ENCODE measurements around the gene YWHAB.
A peak's percentile ranks its signal among the peaks of the same experiment; 100 is the strongest.

Gene YWHAB

DNA sequence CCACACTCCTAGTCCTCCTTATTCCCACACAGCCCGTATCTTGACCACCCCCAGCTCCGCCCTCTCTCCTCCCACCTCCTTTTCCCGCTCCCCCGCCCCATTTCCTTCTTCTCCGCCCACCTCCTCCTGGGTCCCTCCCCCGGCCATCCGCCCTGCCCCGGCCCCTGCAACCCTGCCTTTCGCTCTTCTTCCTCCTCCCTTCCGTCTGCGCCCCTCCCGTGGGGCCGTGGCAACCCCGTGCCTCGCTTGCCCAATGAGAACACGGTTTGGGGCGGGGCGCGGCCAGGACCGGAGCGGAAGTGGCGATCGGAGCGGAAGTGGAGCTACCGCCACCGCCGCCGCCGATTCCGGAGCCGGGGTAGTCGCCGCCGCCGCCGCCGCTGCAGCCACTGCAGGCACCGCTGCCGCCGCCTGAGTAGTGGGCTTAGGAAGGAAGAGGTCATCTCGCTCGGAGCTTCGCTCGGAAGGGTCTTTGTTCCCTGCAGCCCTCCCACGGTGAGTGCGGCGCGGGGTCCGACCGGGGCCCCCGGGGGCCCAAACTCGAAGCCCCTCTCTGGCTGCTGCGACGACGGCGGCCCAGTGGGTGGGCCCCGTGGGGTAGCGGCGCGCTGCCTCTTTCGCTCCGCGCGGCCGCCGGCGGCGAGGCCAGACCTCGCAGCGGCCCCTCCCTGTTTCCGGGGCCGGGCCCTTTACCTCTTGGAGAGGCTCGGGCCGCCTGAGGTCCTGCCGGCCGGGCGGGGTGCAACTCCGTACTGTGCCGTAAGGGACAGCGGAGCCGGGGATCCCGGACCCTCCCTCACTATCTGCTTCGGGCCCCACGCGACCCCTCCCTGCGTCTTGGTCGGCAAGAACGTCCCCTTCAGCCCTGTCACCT lies at the start of gene YWHAB:
Gene YWHAB (plus strand): TSS at position 314 of the 874 bp plus-strand sequence. CDS start 15,829 bp downstream, outside the sequence.
- Histone ChIP-seq H3K4me1 (ENCODE audit: control insufficient read depth, insufficient read depth, low read length) (peaks cover 19% of the 10 kb centered on the region), H3K9me3 (ENCODE audit: control insufficient read depth, insufficient read depth, low read depth, low read length) (no peaks in the 10 kb centered on the region), H3K27me3 (ENCODE audit: control insufficient read depth, insufficient read depth, low read length) (no peaks in the 10 kb centered on the region; the same call in 1 of the 2 replicates), H3K27ac (ENCODE audit: low read depth, low read length) (peak within 1 kb of the TSS; percentile 98), H3K36me3 (ENCODE audit: control insufficient read depth, insufficient read depth, low read length) (peaks cover 13% of the 10 kb centered on the region), H3K4me3 (ENCODE audit: low read depth, low read length) (peak within 1 kb of the TSS; percentile 98), H3K9ac (ENCODE audit: low read length) (peak within 1 kb of the TSS; percentile 98)

DNA sequence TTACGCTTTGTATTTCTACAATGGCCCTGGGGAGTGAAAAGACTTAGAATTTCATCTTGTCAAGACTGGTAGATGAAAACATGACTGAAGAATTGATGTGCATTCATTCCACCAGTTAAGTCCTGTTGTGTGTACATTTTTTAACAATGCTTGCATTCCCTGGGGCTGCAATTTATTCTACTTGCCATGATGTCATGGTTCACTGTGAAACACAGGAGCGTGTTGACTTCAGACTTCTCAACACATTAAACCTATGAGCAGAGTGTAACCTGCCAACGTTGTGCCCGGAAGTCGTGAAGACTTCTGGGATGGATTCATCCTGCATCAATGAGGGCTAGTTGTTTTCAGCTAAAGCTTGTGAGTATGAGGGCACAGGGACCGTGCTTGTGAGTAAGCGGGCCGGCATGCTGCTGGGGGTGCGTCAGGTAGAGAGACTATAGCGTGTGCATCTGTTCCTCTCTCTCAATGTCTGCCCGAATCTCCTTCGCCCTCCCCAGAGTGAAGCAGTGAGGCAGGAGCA lies 48.8 kb upstream of the YWHAB start:
- Histone ChIP-seq H3K36me3 (ENCODE audit: control insufficient read depth, insufficient read depth, low read length) (no peaks in the 10 kb centered on the region), H3K27ac (ENCODE audit: low read depth, low read length) (no peak overlapping the region), H3K9me3 (ENCODE audit: control insufficient read depth, insufficient read depth, low read depth, low read length) (0 out of 2 replicates have a peak, but pooled peaks cover 4% of the 10 kb centered on the region), H3K4me1 (ENCODE audit: control insufficient read depth, insufficient read depth, low read length) (peaks cover 4% of the 10 kb centered on the region; the same call in 1 of the 2 replicates), H3K9ac (ENCODE audit: low read length) (no peak overlapping the region), H3K4me3 (ENCODE audit: low read depth, low read length) (no peak overlapping the region), H3K27me3 (ENCODE audit: control insufficient read depth, insufficient read depth, low read length) (no peaks in the 10 kb centered on the region)

DNA sequence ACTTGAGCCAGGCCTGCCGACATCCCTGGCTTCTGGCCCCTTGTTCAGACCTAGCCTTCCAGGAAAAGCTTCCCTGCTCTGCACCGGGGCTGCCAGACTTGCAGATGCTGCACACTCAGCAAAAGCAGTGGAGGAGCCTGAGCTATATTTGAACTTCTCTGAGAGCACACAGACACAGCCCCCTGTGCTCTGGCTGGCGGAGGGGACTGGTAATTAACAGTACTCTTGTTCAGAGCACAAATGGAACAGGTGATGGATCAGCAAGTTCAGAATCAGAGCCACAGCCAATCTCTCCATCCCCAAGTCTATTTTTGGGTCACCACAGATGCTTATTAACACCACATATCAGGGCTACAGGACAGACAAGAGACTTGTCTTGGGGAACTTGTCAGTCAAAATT lies 47.6 kb upstream of the YWHAB start:
- H3K36me3 ChIP-seq (ENCODE audit: control insufficient read depth, insufficient read depth, low read length) = no peaks in the 10 kb centered on the region
- H3K9ac ChIP-seq (ENCODE audit: low read length) = no peak overlapping the region
- no peak overlapping the region for H3K4me3 ChIP-seq (ENCODE audit: low read depth, low read length)
- no peaks in the 10 kb centered on the region for H3K27me3 ChIP-seq (ENCODE audit: control insufficient read depth, insufficient read depth, low read length)
- H3K9me3 ChIP-seq (ENCODE audit: control insufficient read depth, insufficient read depth, low read depth, low read length) = 0 out of 2 replicates have a peak, but pooled peaks cover 4% of the 10 kb centered on the region
- no peak overlapping the region for H3K27ac ChIP-seq (ENCODE audit: low read depth, low read length)
- H3K4me1 ChIP-seq (ENCODE audit: control insufficient read depth, insufficient read depth, low read length) = peaks cover 4% of the 10 kb centered on the region; the same call in 1 of the 2 replicates

DNA sequence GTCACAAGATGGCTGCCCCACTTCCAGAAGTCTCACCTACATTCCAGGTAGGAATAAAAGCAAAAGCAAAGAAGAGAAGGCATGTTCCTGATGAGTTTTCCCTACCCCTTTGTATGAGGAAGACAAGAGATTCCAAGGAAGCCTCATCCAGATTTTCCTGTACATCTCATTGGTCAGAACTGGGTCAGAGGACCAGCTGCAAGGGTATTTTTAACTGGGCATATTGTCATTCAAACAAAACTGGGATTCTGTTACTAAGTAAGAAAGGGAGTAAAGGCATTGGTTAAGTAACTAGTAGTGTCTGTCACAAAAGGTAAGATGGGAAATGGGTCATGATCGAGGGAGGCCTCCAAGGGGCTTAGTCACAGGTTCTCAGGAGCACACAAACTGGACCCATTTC lies 47.0 kb upstream of the YWHAB start:
- Histone ChIP-seq H3K4me1 (ENCODE audit: control insufficient read depth, insufficient read depth, low read length) (peaks cover 4% of the 10 kb centered on the region; the same call in 1 of the 2 replicates), H3K27ac (ENCODE audit: low read depth, low read length) (no peak overlapping the region), H3K27me3 (ENCODE audit: control insufficient read depth, insufficient read depth, low read length) (no peaks in the 10 kb centered on the region), H3K4me3 (ENCODE audit: low read depth, low read length) (no peak overlapping the region), H3K9ac (ENCODE audit: low read length) (no peak overlapping the region), H3K36me3 (ENCODE audit: control insufficient read depth, insufficient read depth, low read length) (no peaks in the 10 kb centered on the region), H3K9me3 (ENCODE audit: control insufficient read depth, insufficient read depth, low read depth, low read length) (0 out of 2 replicates have a peak, but pooled peaks cover 4% of the 10 kb centered on the region)

DNA sequence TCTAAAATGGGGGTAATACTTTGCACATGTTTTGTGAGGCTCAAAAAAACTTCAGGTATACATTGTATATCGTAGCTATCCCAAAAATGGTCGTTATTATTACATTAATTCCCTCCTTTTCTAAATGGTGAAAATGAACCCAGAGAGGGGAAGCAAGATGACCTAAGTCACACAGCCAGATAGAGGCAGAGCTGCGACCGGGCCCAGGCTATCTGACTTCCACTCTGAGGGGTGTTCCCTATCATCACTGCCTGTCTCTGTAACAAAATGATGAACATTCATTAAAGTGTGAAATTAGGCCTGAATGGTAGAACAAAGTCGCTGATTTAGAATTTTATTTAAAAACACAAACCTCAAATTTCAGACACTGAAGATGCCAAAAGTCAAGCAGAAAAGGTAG lies 46.0 kb upstream of the YWHAB start:
- Histone ChIP-seq H3K9me3 (ENCODE audit: control insufficient read depth, insufficient read depth, low read depth, low read length) (0 out of 2 replicates have a peak, but pooled peaks cover 4% of the 10 kb centered on the region), H3K27me3 (ENCODE audit: control insufficient read depth, insufficient read depth, low read length) (no peaks in the 10 kb centered on the region), H3K27ac (ENCODE audit: low read depth, low read length) (no peak overlapping the region), H3K4me1 (ENCODE audit: control insufficient read depth, insufficient read depth, low read length) (peaks cover 4% of the 10 kb centered on the region; the same call in 1 of the 2 replicates), H3K9ac (ENCODE audit: low read length) (no peak overlapping the region), H3K4me3 (ENCODE audit: low read depth, low read length) (no peak overlapping the region), H3K36me3 (ENCODE audit: control insufficient read depth, insufficient read depth, low read length) (no peaks in the 10 kb centered on the region)

DNA sequence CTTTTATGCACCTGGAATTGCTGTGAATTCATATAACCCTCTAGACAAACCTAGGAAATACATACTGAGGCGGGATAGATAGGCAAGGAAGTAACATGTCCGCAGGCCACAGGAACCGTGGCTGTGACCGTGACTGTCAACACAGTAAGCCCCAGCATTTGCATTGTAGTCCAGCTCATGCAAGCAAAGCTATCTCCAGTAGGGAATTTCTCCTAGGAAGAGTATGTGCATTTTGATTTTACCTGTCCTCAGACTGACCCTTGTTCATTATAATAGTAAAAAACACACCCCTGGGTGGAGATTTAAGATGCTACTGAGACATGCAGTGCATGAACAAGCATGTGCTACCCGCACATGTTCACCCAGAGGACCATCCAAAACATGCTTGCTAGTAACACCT lies 44.7 kb upstream of the YWHAB start:
- Histone ChIP-seq H3K9ac (ENCODE audit: low read length) (no peak overlapping the region), H3K4me3 (ENCODE audit: low read depth, low read length) (no peak overlapping the region), H3K27ac (ENCODE audit: low read depth, low read length) (no peak overlapping the region), H3K9me3 (ENCODE audit: control insufficient read depth, insufficient read depth, low read depth, low read length) (0 out of 2 replicates have a peak, but pooled peaks cover 4% of the 10 kb centered on the region), H3K36me3 (ENCODE audit: control insufficient read depth, insufficient read depth, low read length) (no peaks in the 10 kb centered on the region), H3K27me3 (ENCODE audit: control insufficient read depth, insufficient read depth, low read length) (no peaks in the 10 kb centered on the region), H3K4me1 (ENCODE audit: control insufficient read depth, insufficient read depth, low read length) (peaks cover 3% of the 10 kb centered on the region; the same call in 1 of the 2 replicates)

DNA sequence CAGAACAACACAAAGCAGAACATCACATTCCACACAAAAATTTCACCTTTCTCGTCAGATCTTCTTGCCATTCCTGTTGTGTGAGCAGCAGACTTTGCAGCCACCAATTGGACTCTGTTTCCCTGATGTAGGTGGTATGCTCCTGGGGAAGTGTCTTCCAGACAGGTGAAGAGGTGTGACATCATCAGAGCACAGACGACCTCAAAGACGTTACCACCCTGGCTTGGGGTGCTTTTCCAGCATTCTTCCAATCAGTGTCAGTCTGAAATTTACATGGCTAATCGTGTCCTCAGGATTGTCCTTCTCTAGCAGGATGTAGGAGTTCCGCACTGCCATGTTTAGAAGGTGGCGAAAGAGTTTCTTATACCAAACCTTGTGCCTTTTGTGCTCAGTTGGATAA lies 43.5 kb upstream of the YWHAB start:
- Histone ChIP-seq H3K27ac (ENCODE audit: low read depth, low read length) (no peak overlapping the region), H3K4me3 (ENCODE audit: low read depth, low read length) (no peak overlapping the region), H3K36me3 (ENCODE audit: control insufficient read depth, insufficient read depth, low read length) (no peaks in the 10 kb centered on the region), H3K9ac (ENCODE audit: low read length) (no peak overlapping the region), H3K4me1 (ENCODE audit: control insufficient read depth, insufficient read depth, low read length) (no peaks in the 10 kb centered on the region), H3K27me3 (ENCODE audit: control insufficient read depth, insufficient read depth, low read length) (no peaks in the 10 kb centered on the region), H3K9me3 (ENCODE audit: control insufficient read depth, insufficient read depth, low read depth, low read length) (0 out of 2 replicates have a peak, but pooled peaks cover 4% of the 10 kb centered on the region)

DNA sequence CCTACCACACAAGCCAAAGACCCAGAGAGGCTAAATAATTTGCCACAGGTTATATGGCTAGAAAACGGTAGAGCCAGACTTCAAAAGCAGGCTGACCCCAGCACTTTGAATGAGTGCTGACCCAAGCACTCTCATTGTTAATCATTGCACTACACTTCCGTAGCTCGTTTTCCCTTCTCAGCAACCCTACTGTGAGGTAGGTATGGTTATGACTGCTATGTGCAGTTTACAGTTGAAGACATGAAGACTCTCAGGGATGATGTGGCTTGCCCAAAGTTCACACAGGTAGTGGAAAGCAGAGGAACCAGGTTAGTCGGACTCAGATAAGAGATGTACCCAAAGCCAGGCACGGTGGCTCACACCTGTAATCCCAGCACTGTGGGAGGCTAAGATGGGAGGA lies 41.6 kb upstream of the YWHAB start:
- H3K4me1 ChIP-seq (ENCODE audit: control insufficient read depth, insufficient read depth, low read length) = no peaks in the 10 kb centered on the region
- H3K27ac ChIP-seq (ENCODE audit: low read depth, low read length) = no peak overlapping the region
- H3K4me3 ChIP-seq (ENCODE audit: low read depth, low read length) = no peak overlapping the region
- 0 out of 2 replicates have a peak, but pooled peaks cover 2% of the 10 kb centered on the region for H3K9me3 ChIP-seq (ENCODE audit: control insufficient read depth, insufficient read depth, low read depth, low read length)
- H3K36me3 ChIP-seq (ENCODE audit: control insufficient read depth, insufficient read depth, low read length) = no peaks in the 10 kb centered on the region
- no peak overlapping the region for H3K9ac ChIP-seq (ENCODE audit: low read length)
- no peaks in the 10 kb centered on the region for H3K27me3 ChIP-seq (ENCODE audit: control insufficient read depth, insufficient read depth, low read length)

DNA sequence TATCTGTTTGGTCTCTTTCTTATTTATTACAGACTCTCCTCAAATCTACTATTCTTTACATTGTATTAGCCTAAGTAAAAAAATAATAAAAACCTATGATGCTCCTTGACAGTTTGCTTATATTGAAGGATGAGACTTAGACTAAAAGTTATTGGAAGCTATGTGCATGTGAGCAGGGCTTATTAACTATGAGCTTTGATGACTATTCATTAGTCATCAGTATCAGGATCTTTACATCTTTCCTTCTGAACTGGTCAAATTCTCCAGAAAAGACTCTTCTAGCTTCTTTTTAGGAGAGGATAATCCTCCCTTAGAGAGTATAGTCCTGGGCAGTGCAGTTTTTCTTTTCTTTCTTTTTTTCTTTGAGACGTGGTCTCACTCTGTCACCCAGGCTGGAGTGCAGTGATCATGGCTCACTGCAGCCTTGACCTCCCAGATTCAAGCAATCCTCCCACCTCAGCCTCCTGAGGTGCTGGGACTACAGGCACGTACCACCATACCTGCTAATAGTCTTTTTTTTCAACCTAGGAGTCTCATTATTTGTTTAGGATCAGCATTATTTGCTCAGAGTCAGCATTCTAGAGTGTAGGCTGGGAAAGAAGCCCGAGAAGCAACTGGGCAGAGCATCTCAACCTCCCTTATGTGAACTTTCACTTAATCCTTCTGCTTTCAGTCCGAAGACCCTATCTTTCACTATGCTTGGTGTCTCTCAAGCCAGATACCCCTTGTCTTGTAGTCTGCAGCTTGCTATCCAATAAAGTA lies 37.1 kb upstream of the YWHAB start:
- no peaks in the 10 kb centered on the region for H3K27me3 ChIP-seq (ENCODE audit: control insufficient read depth, insufficient read depth, low read length)
- no peak overlapping the region for H3K9ac ChIP-seq (ENCODE audit: low read length)
- H3K4me1 ChIP-seq (ENCODE audit: control insufficient read depth, insufficient read depth, low read length) = no peaks in the 10 kb centered on the region
- H3K9me3 ChIP-seq (ENCODE audit: control insufficient read depth, insufficient read depth, low read depth, low read length) = no peaks in the 10 kb centered on the region
- no peak overlapping the region for H3K27ac ChIP-seq (ENCODE audit: low read depth, low read length)
- no peaks in the 10 kb centered on the region for H3K36me3 ChIP-seq (ENCODE audit: control insufficient read depth, insufficient read depth, low read length)
- no peak overlapping the region for H3K4me3 ChIP-seq (ENCODE audit: low read depth, low read length)

DNA sequence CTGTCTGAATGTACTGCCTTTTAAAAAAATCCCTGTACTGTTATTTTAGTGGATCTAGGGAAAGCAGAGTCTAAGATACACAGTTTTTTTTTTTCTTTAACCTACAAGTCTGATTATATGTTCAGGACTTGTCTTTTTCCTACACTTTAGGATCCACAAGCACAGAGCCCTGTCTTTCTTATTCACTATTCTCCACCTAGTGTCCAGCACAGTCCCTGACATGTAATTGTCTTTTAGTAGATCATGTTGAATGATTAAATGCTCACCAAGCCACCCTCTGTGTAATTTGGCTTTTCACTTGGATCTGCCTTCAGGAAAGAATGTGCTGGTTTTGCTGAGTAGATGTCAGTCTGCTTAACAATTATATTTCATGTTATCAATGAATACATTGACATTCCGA lies 35.8 kb upstream of the YWHAB start:
- no peak overlapping the region for H3K27ac ChIP-seq (ENCODE audit: low read depth, low read length)
- no peaks in the 10 kb centered on the region for H3K4me1 ChIP-seq (ENCODE audit: control insufficient read depth, insufficient read depth, low read length)
- H3K27me3 ChIP-seq (ENCODE audit: control insufficient read depth, insufficient read depth, low read length) = no peaks in the 10 kb centered on the region
- no peaks in the 10 kb centered on the region for H3K36me3 ChIP-seq (ENCODE audit: control insufficient read depth, insufficient read depth, low read length)
- no peak overlapping the region for H3K9ac ChIP-seq (ENCODE audit: low read length)
- H3K9me3 ChIP-seq (ENCODE audit: control insufficient read depth, insufficient read depth, low read depth, low read length) = no peaks in the 10 kb centered on the region
- H3K4me3 ChIP-seq (ENCODE audit: low read depth, low read length) = no peak overlapping the region

Data from HUES6 (cell line).